Diencephalon (tissue), 1 donor: Measurements from ENCODE around the gene ZNF571. TPM values are rescaled to one million over a fixed set of nuclear protein-coding genes. Genes with fewer than 3 reads are reported as not detected.

ENCODE experiments used
- total RNA-seq: library from RNA; depleted of rRNA; stranded (reverse); fragments of >200 nt; gene quantifications from one replicate; pipeline ENCODE4 v1.2.3, GENCODE V29; 2014

The ZNF571 gene
- total RNA-seq: 12.9 TPM

DNA sequence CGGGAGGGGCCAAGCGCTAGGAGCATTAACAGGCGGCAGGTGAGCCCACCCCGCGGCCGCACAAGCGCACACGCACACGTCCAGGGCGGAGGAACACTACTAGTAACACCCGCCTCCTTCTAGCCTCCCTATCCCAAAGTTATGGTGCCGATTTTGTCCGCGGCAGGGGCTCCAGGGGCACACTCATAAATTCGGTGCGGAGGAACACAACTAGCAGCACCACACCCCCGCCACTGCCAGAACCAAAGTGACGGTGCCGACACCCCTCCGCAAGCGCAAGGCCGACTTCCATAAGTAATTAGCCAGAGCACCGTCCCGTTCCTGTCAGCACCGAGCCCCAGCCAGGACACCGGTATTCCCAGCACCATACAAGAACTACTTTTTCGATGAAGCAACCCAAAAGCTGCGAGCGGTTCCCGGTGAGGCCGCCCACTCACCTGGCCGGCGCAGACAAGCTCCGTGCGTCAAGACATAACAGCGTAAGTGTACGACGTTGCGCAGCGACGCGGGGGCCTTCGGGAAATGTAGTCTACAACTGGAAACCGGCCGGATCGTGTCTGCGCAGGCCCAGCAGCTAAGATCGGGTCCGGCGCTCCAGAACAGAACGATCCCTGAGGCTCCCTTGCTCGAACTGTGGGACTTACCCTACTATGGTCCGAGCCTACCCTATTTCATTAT lies at the start of gene ZNF571, which contains the start of gene ZNF540:
Gene ZNF571 (minus strand): TSS at position 489 of the 678 bp plus-strand sequence. CDS start 8,116 bp downstream, outside the sequence.
Gene ZNF540 (plus strand): TSS at position 573 of the 678 bp plus-strand sequence. CDS start 3,572 bp downstream, outside the sequence.

Other genes with a start within 250 kb of the ZNF571 start
- 18.0 TPM for gene ZNF527, start 223.7 kb downstream of the ZNF571 start, total RNA-seq
- gene ZNF569, start 127.3 kb downstream of the ZNF571 start, total RNA-seq: 34.4 TPM
- gene ZNF570, start 125.4 kb downstream of the ZNF571 start, total RNA-seq: 33.4 TPM
- gene ZNF793, start 87.9 kb downstream of the ZNF571 start, total RNA-seq: 44.5 TPM
- gene ZNF540, start 84 bp upstream of the ZNF571 start, total RNA-seq: 23.8 TPM
- 84.7 TPM for gene ZFP30, start 60.7 kb upstream of the ZNF571 start, total RNA-seq
- gene ZNF607, start 125.0 kb upstream of the ZNF571 start, total RNA-seq: 18.0 TPM
- gene ZNF573, start 184.8 kb upstream of the ZNF571 start, total RNA-seq: 41.3 TPM